Measurements from ENCODE around the gene GRHPR. TPM values are rescaled to one million over a fixed set of nuclear protein-coding genes. Genes with fewer than 3 reads are reported as not detected.

GRHPR gene
- polyA plus RNA-seq, 2 of the 4 experiments (the other 2 are of a cell fraction): 111 to 146 TPM

DNA sequence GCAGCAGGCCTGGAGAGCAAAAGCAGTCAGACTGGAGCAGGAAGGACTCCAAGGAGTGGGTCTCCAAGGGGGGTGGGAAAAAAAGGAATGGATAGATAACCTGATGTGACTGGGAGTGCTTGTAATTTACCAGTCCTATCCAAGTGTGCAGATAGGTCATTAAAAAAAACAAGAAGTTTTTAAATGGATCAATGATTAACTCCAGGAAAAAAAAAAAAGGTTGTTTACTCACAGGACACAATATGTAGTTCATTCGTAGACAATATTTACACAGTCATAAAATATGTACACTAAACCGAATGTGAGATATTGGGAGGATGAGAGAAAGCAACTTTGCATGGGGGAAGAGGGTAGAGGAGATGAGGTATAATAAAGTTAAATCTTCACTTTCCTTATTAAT, 22.4 kb downstream of the GRHPR start:
- no peak overlapping the region for H3K27ac ChIP-seq
- peak overlapping the region; percentile 53 for H3K4me2 ChIP-seq
- FAIRE-seq: no peak
- TF ChIP-seq, protein P1, sequence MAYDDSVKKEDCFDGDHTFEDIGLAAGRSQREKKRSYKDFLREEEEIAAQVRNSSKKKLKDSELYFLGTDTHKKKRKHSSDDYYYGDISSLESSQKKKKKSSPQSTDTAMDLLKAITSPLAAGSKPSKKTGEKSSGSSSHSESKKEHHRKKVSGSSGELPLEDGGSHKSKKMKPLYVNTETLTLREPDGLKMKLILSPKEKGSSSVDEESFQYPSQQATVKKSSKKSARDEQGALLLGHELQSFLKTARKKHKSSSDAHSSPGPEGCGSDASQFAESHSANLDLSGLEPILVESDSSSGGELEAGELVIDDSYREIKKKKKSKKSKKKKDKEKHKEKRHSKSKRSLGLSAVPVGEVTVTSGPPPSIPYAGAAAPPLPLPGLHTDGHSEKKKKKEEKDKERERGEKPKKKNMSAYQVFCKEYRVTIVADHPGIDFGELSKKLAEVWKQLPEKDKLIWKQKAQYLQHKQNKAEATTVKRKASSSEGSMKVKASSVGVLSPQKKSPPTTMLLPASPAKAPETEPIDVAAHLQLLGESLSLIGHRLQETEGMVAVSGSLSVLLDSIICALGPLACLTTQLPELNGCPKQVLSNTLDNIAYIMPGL (CRISPR knock-in tag; IDR thresholded peaks at IDR 0.05; ENCODE audit: borderline replicate concordance): no peak
- TF ChIP-seq HOXA7 (CRISPR knock-in tag; IDR thresholded peaks at IDR 0.05) (no peak), RCOR1 (IDR thresholded peaks at IDR 0.05; ENCODE audit: low read depth, low read length) (no peak), ZC3H11A (IDR thresholded peaks at IDR 0.05) (no peak), POLR2A (IDR thresholded peaks at IDR 0.05; ENCODE audit: low read length) (no peak), EHMT2 (IDR thresholded peaks at IDR 0.05; ENCODE audit: low read depth) (no peak), FOXS1 (CRISPR knock-in tag; IDR thresholded peaks at IDR 0.05) (no peak), NFE2L2 (conservative IDR thresholded peaks at IDR 0.05; ENCODE audit: low read length) (no peak), JUN (IDR thresholded peaks at IDR 0.05) (no peak)
- TF ChIP-seq, protein P2, sequence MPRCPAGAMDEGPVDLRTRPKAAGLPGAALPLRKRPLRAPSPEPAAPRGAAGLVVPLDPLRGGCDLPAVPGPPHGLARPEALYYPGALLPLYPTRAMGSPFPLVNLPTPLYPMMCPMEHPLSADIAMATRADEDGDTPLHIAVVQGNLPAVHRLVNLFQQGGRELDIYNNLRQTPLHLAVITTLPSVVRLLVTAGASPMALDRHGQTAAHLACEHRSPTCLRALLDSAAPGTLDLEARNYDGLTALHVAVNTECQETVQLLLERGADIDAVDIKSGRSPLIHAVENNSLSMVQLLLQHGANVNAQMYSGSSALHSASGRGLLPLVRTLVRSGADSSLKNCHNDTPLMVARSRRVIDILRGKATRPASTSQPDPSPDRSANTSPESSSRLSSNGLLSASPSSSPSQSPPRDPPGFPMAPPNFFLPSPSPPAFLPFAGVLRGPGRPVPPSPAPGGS (IDR thresholded peaks at IDR 0.05): no peak
- TF ChIP-seq, protein P3, sequence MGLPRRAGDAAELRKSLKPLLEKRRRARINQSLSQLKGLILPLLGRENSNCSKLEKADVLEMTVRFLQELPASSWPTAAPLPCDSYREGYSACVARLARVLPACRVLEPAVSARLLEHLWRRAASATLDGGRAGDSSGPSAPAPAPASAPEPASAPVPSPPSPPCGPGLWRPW (IDR thresholded peaks at IDR 0.05): no peak
- H3K4me1 ChIP-seq: peaks cover 16% of the 10 kb centered on the region
- H3K4me3 ChIP-seq: no peak overlapping the region
- 0% methylated on average over 2 of the region's 2 CpGs for WGBS (ENCODE audit: missing lambda C conversion rate)
- DNase-seq (ENCODE audit: low read depth in 1 of 2, low spot score in 1 of 2): no peak
- ATAC-seq: no peak; a peak in 2 of 6 replicates
- ChIA-PET CTCF (interaction anchor here (1.0 to 2.5 kb wide), 3 partner anchors 9 to 29 kb away, joined by 3 to 8 read pairs (median 4); no protein-coding TSS in a partner anchor), POLR2A (interaction anchor here (1.1 kb wide), 1 partner anchor 21 kb away, joined by 5 read pairs; the partner anchor contains the start of gene ZBTB5)
- no peaks in the 10 kb centered on the region for H3K9me3 ChIP-seq

DNA sequence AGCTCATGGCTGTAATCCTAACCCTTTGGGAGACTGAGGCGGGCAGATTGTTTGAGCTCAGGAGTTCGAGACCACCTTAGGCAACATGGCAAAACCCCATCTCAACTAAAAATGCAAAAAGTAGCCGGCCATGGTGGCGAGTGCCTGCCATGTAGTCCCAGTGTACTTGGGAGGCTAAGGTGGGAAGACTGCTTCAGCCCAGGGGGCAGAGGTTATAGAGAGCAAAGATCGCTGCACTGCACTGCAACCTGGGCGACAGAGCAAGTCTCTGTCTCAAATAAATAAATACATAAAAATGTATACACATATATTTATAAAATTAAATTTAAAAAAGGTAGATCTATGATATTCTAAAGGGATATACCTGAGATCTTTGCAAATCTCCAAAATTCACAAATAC, 23.3 kb downstream of the GRHPR start:
- Histone ChIP-seq H3K27ac (no peak overlapping the region), H3K4me3 (no peak overlapping the region), H3K9me3 (no peaks in the 10 kb centered on the region), H3K4me2 (no peak overlapping the region), H3K4me1 (peaks cover 16% of the 10 kb centered on the region)
- ChIA-PET CTCF (interaction anchor here (0.9 to 1.0 kb wide), 2 partner anchors 12 kb away, joined by 3 read pairs; no protein-coding TSS in a partner anchor), POLR2A (interaction anchor here (1.1 kb wide), 1 partner anchor 20 kb away, joined by 7 read pairs; the partner anchor contains the start of gene ZBTB5)
- TF ChIP-seq RNF2 (IDR thresholded peaks at IDR 0.05; ENCODE audit: borderline replicate concordance, low read depth) (no peak), HDAC2 (IDR thresholded peaks at IDR 0.05) (no peak), CEBPB (IDR thresholded peaks at IDR 0.05) (no peak), EP300 (IDR thresholded peaks at IDR 0.05) (no peak), MYC (IDR thresholded peaks at IDR 0.05; ENCODE audit: borderline replicate concordance, low read length) (no peak), HEYL (CRISPR knock-in tag; IDR thresholded peaks at IDR 0.05) (no peak), BHLHE40 (IDR thresholded peaks at IDR 0.05; ENCODE audit: low read depth, low read length) (no peak), RAD21 (conservative IDR thresholded peaks at IDR 0.05 in 1 of 2, IDR thresholded peaks at IDR 0.05 in 1 of 2) (no peak), NPAS2 (CRISPR knock-in tag; IDR thresholded peaks at IDR 0.05; ENCODE audit: borderline replicate concordance) (no peak), KDM1A (IDR thresholded peaks at IDR 0.05; ENCODE audit: low read depth) (no peak), POLR2A (IDR thresholded peaks at IDR 0.05; ENCODE audit: low read length) (no peak), MAFK (IDR thresholded peaks at IDR 0.05; ENCODE audit: partially characterized antibody) (no peak), HOXA7 (CRISPR knock-in tag; IDR thresholded peaks at IDR 0.05) (no peak)
- TF ChIP-seq, protein P1 (CRISPR knock-in tag; IDR thresholded peaks at IDR 0.05; ENCODE audit: borderline replicate concordance): no peak
- TF ChIP-seq, protein P4, sequence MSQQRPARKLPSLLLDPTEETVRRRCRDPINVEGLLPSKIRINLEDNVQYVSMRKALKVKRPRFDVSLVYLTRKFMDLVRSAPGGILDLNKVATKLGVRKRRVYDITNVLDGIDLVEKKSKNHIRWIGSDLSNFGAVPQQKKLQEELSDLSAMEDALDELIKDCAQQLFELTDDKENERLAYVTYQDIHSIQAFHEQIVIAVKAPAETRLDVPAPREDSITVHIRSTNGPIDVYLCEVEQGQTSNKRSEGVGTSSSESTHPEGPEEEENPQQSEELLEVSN (IDR thresholded peaks at IDR 0.05; ENCODE audit: borderline replicate concordance, low read depth): no peak
- ATAC-seq (no peak), FAIRE-seq (no peak), DNase-seq (ENCODE audit: low read depth in 1 of 2, low spot score in 1 of 2) (no peak)
- WGBS (ENCODE audit: missing lambda C conversion rate): 91% methylated on average over 6 of the region's 6 CpGs

Measured in A549 (cell line).